ENCODE results near the gene SERPINA12. TPM values are rescaled to one million over a fixed set of nuclear protein-coding genes. Genes with fewer than 3 reads are reported as not detected.

Gene SERPINA12
- total and polyA plus RNA-seq, 2 of the 13 experiments (the other 11 are each of a cell fraction or from before 2014, with no cell fraction given), result 0.08 TPM; not detected in 1

GRCh38 chr14:94481468-94482131 is 27.7 kb downstream of the SERPINA12 start (continued):
- no peak; the same call in 1 of the 2 replicates for TF ChIP-seq ZNF788 (CRISPR knock-in tag; IDR thresholded peaks at IDR 0.05; ENCODE audit: borderline replicate concordance)
- TF ChIP-seq CHD4 (IDR thresholded peaks at IDR 0.05; ENCODE audit: borderline replicate concordance, low read length), result no peak
- no peak for TF ChIP-seq ZBTB1 (CRISPR knock-in tag; IDR thresholded peaks at IDR 0.05; ENCODE audit: borderline replicate concordance)
- no peak; a peak in 1 of 4 replicates for TF ChIP-seq REST (IDR thresholded peaks at IDR 0.05; ENCODE audit: borderline replicate concordance in 1 of 2, low read depth in 1 of 2, low read length in 2 of 2)
- TF ChIP-seq ZNF230 (CRISPR knock-in tag; IDR thresholded peaks at IDR 0.05), result no peak
- TF ChIP-seq KLF15 (CRISPR knock-in tag; IDR thresholded peaks at IDR 0.05; ENCODE audit: borderline replicate concordance), result no peak
- no peak for TF ChIP-seq ZSCAN20 (CRISPR knock-in tag; IDR thresholded peaks at IDR 0.05; ENCODE audit: borderline replicate concordance)
- TF ChIP-seq ZBTB7A (CRISPR knock-in tag; IDR thresholded peaks at IDR 0.05), result no peak
- no peak for TF ChIP-seq U2AF2 (IDR thresholded peaks at IDR 0.05; ENCODE audit: low read depth, low read length)
- no peak for TF ChIP-seq ZNF784 (CRISPR knock-in tag; IDR thresholded peaks at IDR 0.05; ENCODE audit: borderline replicate concordance)
- no peak for TF ChIP-seq CBX2 (IDR thresholded peaks at IDR 0.05; ENCODE audit: low read depth, low read length)
- TF ChIP-seq CBX2 (CRISPR knock-in tag; IDR thresholded peaks at IDR 0.05; ENCODE audit: low read depth), result no peak
- TF ChIP-seq CREM (IDR thresholded peaks at IDR 0.05), result no peak
- no peak for TF ChIP-seq CREM (CRISPR knock-in tag; IDR thresholded peaks at IDR 0.05)
- TF ChIP-seq ZNF296 (CRISPR knock-in tag; conservative IDR thresholded peaks at IDR 0.05), result no peak
- no peak for TF ChIP-seq ZNF367 (CRISPR knock-in tag; IDR thresholded peaks at IDR 0.05; ENCODE audit: borderline replicate concordance)
- TF ChIP-seq ZBTB49 (CRISPR knock-in tag; IDR thresholded peaks at IDR 0.05; ENCODE audit: borderline replicate concordance), result no peak
- no peak for TF ChIP-seq DRAP1 (CRISPR knock-in tag; IDR thresholded peaks at IDR 0.05)
- TF ChIP-seq ZNF160 (CRISPR knock-in tag; IDR thresholded peaks at IDR 0.05), result no peak
- no peak for TF ChIP-seq TAF15 (IDR thresholded peaks at IDR 0.05; ENCODE audit: low read depth, low read length, poor library complexity, severe bottlenecking)
- TF ChIP-seq TARDBP (CRISPR knock-in tag; IDR thresholded peaks at IDR 0.05), result no peak
- no peak for TF ChIP-seq ONECUT2 (CRISPR knock-in tag; IDR thresholded peaks at IDR 0.05)
- TF ChIP-seq HNRNPK (IDR thresholded peaks at IDR 0.05; ENCODE audit: low read depth, low read length, poor library complexity, severe bottlenecking), result no peak

Data from HepG2 (cell line).